Right lobe of liver (tissue), 6 donors: ENCODE results near the gene NPR3. TPM values are rescaled to one million over a fixed set of nuclear protein-coding genes. Genes with fewer than 3 reads are reported as not detected.
A peak's percentile ranks its signal among the peaks of the same experiment; 100 is the strongest.

Source experiments
- ATAC-seq, 4 donors: fragments of 200-7000 bp; cut with Tn5 transposase; one replicate each; pipeline ENCODE4 v1.9.1; 2020; ENCODE audit warnings: mild to moderate bottlenecking in 4 of 4, moderate library complexity in 4 of 4
- DNase-seq, 3 donors: peaks; one replicate each; pipeline ENCODE4 v3.0.0-alpha.2; 2020
- H3K27ac ChIP-seq, 3 donors: fragments of 200-600 bp; one replicate each; pipeline ENCODE4 v1.8.0; 2022
- H3K27me3 ChIP-seq, 2 donors: fragments of 200-600 bp; one replicate each; pipeline ENCODE4 v1.8.0; 2022
- H3K36me3 ChIP-seq, 4 donors: fragments of 200-600 bp; sonication (generic) in 1 of 4; one replicate each; pipeline versions ENCODE4 v1.5.1 to v1.8.0; 2017 to 2022; ENCODE audit warnings: control low read depth in 1 of 4
- H3K4me1 ChIP-seq, 4 donors: fragments of 200-600 bp; sonication (generic) in 1 of 4; one replicate each; pipeline versions ENCODE4 v1.5.1 to v1.8.0; 2017 to 2022; ENCODE audit warnings: control low read depth in 1 of 4
- H3K4me3 ChIP-seq, 3 donors: fragments of 200-600 bp; one replicate each; pipeline ENCODE4 v1.8.0; 2022
- H3K9me3 ChIP-seq, 4 donors: fragments of 200-600 bp; sonication (generic) in 1 of 4; one replicate each; pipeline versions ENCODE4 v1.5.1 to v1.8.0; 2017 to 2022; ENCODE audit warnings: control low read depth in 1 of 4
- POLR2A ChIP-seq: fragments of 450-650 bp; IDR thresholded peaks from one replicate; pipeline ENCODE4 v1.6.1; 2017; ENCODE audit warnings: antibody characterized with exemption, mild to moderate bottlenecking
- WGBS: methylation state at CpG from one replicate; pipeline ENCODE4 v1.1.6; 2018; ENCODE audit warnings: low coverage, low lambda C conversion rate; ENCODE audit not compliant: insufficient coverage; ENCODE audit errors: missing lambda C conversion rate; 5-methylcytosine and 5-hydroxymethylcytosine counted together
- intact Hi-C, 2 donors: fragments of 100-400 bp; cut with DNase I; formaldehyde crosslinking; loops; one replicate each; pipeline versions ENCODE4 v1.11.2 to v1.14.1; 2022
- total RNA-seq, 6 experiments: library from RNA; depleted of rRNA in 2 of 6; stranded (reverse); fragments of >200 nt in 2 of 6; fragmentation: NEBNext Ultra II Directional in 3 of 6; extraction: Animal tissue kit (Norgen Biotek cat#: 25700) in 3 of 6; gene quantifications; one replicate each; pipeline versions ENCODE4 v1.1.0 to v1.2.4, GENCODE V29; 2016 to 2023
- TF ChIP-seq, protein P1 (sequence below), 4 donors: fragments of 200-600 bp in 3 of 4; fragments of 450-650 bp in 1 of 4; IDR thresholded peaks; one replicate each; pipeline versions ENCODE4 v1.5.1 to v1.8.0; 2016 to 2022; ENCODE audit warnings: antibody characterized with exemption in 4 of 4, mild to moderate bottlenecking in 2 of 4
- donor health status: DM: no; HTN: yes; CAD: no.
- donor health status: DM: no; HTN: no; CAD: no.
- donor health status: DM: no; HTN: no; CAD: no.
- donor health status: DM: no; HTN: yes; CAD: no.
- donor health status: DM: no; HTN: yes; CAD: no.

Gene NPR3
- total RNA-seq, 6 experiments from 2014 or later: 0.98 to 3.2 (median 2.4) TPM

DNA sequence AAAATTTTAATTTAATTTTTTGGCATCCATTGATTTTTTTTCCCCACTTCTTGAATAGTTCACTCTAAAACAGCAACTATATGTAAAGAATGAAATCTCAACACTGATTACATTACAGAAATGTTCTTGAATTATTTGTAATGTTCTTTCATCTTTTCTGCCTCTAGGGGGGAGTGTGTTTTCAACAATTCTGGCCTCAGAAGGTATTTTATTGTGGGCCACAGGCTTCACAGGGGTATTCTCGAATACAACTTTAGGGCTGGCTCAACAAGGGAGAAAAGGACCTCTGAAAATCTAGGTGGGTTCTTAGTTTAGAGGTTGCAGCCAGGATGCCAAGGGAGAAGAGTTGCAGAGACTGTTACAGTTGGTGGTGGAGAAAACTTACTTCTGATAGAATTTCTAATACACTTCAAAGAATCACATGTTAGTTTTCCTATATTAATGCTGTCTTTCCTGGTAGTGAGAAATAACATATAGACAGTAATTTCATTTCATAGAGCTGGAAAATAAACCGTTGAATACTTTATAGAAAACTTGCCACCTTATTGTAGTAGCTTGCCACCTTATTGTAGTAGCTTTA is 3.6 kb upstream of the NPR3 start:
- WGBS: 24% methylated on average over 2 of the region's 2 CpGs
- TF ChIP-seq, protein P1, sequence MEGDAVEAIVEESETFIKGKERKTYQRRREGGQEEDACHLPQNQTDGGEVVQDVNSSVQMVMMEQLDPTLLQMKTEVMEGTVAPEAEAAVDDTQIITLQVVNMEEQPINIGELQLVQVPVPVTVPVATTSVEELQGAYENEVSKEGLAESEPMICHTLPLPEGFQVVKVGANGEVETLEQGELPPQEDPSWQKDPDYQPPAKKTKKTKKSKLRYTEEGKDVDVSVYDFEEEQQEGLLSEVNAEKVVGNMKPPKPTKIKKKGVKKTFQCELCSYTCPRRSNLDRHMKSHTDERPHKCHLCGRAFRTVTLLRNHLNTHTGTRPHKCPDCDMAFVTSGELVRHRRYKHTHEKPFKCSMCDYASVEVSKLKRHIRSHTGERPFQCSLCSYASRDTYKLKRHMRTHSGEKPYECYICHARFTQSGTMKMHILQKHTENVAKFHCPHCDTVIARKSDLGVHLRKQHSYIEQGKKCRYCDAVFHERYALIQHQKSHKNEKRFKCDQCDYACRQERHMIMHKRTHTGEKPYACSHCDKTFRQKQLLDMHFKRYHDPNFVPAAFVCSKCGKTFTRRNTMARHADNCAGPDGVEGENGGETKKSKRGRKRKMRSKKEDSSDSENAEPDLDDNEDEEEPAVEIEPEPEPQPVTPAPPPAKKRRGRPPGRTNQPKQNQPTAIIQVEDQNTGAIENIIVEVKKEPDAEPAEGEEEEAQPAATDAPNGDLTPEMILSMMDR (IDR thresholded peaks at IDR 0.05): peak; percentile 49 to 55 (median 52)
- TF ChIP-seq POLR2A: no peak
- Histone ChIP-seq H3K4me1 (peaks cover 0 to 12% (median 0%) of the 10 kb centered on the region in 4 donors), H3K4me3 (no peak overlapping the region), H3K36me3 (no peaks in the 10 kb centered on the region), H3K9me3 (no peaks in the 10 kb centered on the region), H3K27ac (no peak overlapping the region), H3K27me3 (no peaks in the 10 kb centered on the region)
- no peak for ATAC-seq
- intact Hi-C loops: no loop called here
- DNase-seq: no peak

DNA sequence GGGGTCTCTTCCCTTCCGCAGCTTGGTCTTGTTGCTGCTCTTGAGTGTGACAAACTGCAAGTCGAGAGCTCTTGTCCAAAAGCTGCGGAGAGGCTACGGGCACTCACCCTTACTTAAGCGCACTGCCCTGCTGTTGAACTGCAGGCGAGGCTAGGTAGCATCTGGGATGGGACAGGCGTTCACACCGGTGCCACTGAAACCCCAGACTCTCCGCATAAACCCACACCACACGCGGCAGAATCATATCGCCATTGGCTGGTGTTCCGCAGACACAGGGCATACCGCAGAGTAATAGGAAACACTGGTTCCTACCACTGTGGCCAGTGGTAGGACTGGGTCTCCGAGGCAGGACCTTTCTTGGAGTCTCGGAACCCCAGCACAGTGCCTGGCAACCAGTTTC is 2.2 kb upstream of the NPR3 start:
- 57% methylated on average over 4 of the region's 16 CpGs for WGBS
- DNase-seq (no peak), ATAC-seq (no peak)
- Histone ChIP-seq H3K27me3 (no peaks in the 10 kb centered on the region), H3K27ac (no peak overlapping the region), H3K9me3 (no peaks in the 10 kb centered on the region), H3K36me3 (no peaks in the 10 kb centered on the region), H3K4me3 (no peak overlapping the region), H3K4me1 (peaks cover 0 to 25% (median 0%) of the 10 kb centered on the region in 4 donors)
- intact Hi-C loops: no loop called here
- TF ChIP-seq, protein P1 (IDR thresholded peaks at IDR 0.05): no peak
- TF ChIP-seq POLR2A: no peak

DNA sequence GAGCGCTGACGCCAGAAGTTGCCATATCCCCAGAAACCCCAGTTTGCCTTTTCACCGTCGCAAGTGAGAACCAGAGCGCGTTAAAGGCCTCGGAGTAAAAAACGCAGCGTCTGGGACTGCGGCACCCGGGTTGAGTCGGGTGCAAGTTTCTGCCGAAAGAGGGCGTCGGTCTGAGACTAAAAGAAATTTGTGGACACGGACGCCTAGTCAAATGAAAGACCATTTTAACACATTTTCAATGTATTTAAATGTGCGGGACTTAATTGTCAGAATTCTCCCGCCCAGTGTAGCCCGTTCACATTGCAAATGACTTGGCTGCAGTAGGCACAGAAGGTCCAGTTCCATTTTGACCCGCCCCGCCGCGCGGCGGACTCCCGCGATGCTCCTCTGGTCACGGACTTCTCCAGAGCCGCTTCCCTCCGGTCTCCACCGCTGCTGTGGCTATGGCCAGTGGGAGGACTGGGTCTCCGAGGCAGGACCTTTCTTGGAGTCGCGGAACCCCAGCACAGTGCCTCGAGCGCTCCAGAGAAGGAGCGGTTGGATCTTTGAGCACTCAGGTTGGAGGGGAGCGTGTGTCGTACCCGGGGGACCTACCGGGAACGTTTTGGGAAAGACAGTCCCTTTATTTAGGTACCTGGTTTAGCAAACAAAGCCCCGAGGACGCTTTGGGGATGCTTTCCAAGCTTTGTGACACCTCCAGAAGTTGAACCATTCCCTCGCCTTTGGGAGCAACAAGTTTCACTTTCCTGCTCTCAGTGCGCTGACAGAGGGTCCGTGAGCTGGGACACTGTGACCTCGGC is 1.2 kb upstream of the NPR3 start:
- 1% methylated on average over 35 of the region's 49 CpGs for WGBS
- peak; percentile 65 to 73 (median 71) for ATAC-seq
- no peaks in the 10 kb centered on the region for H3K36me3 ChIP-seq
- DNase-seq: peak; percentile 68 to 75 (median 74)
- intact Hi-C loops: no loop called here
- H3K4me1 ChIP-seq: peaks cover 0 to 25% (median 0%) of the 10 kb centered on the region in 4 donors
- H3K9me3 ChIP-seq: no peaks in the 10 kb centered on the region
- H3K27ac ChIP-seq: peak overlapping the region; percentile 47 to 72 (median 68)
- H3K27me3 ChIP-seq: no peaks in the 10 kb centered on the region
- H3K4me3 ChIP-seq: peak overlapping the region; percentile 61 to 74 (median 61)
- no peak for TF ChIP-seq POLR2A
- TF ChIP-seq, protein P1 (IDR thresholded peaks at IDR 0.05): peak; percentile 40 to 68 (median 64)

GRCh38 chr5:32711362-32711680 is 200 bp downstream of the NPR3 start:
- H3K27me3 ChIP-seq: no peaks in the 10 kb centered on the region

More at GRCh38 chr5:32711362-32711680, 200 bp downstream of the NPR3 start:
- Histone ChIP-seq H3K4me1 (peaks cover 0 to 25% (median 0%) of the 10 kb centered on the region in 4 donors), H3K9me3 (no peaks in the 10 kb centered on the region), H3K27ac (no peak overlapping the region), H3K36me3 (no peaks in the 10 kb centered on the region), H3K4me3 (peak overlapping the region; percentile 41 to 74 (median 61))
- no peak for DNase-seq
- TF ChIP-seq, protein P1 (IDR thresholded peaks at IDR 0.05): no peak
- no peak for TF ChIP-seq POLR2A
- intact Hi-C loops: no loop called here
- ATAC-seq: no peak
- under 1% methylated on average over 10 of the region's 10 CpGs for WGBS
